NCI-H187 treated with DMSO at 0.1 percent for 48 hours (cell line): Measurements from ENCODE around the gene LYPD8.

Source experiments
- DNase-seq: peaks from one replicate; lab custom pipeline; 2025; lab: John Stamatoyannopoulos, UW

The LYPD8 gene

DNA sequence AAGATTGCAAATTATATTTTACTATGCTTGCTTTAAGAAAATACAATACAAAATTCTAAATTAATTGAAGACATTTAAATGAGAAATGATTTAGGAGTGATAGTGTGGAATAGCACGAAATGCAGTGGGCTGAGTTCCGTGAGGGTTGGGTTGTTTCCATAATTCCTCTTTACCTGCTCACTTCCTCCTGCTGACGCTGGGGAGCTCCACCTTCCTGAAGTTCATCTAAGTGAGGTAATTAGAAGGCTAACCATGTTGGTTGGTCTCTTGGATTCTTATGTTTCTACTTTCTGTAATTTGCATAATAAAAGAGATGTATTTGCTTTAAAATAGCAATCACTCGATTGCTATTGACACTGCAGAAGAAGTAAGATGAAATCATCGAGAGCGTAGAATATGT, 57.7 kb downstream of the LYPD8 start:
- DNase-seq, result no peak

DNA sequence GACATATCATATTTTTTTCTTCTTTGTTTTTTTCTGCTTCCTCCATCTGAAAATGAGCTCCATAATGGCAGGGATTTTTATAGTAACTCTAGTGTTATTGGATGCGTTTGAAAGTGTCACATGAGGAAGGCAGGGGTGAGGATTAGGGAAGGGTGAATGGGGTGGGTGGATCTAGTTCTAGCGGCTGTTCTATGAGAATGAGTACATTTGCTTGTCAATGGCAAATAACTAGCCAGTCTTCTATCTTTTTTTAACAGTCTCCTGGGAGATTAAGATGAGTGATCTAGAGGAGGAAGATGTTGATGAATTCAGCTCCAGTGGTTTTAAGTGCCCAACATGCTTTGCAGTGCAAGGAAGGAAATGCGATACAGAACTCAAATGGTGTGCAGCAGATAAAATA, 58.8 kb downstream of the LYPD8 start:
- no peak for DNase-seq

DNA sequence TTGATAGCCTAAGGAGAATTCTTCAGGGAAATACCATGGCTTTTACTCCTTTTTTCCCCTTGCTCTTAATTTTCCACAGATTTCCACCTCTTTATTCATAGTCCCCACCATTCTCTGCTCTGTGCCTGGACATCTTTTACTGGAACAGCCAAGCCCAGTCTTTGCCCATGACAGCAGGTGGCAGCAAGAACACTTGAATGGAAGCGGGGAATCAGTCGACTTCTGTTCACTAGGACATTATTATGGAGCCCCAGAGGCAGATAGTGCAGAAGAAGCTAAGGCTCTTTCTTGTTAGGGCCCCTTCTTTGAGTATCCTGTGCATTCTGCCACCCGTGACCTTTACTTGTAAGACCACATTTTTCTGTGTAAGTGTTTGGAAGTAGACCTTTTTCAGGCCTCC, 59.3 kb downstream of the LYPD8 start:
- DNase-seq, result no peak

DNA sequence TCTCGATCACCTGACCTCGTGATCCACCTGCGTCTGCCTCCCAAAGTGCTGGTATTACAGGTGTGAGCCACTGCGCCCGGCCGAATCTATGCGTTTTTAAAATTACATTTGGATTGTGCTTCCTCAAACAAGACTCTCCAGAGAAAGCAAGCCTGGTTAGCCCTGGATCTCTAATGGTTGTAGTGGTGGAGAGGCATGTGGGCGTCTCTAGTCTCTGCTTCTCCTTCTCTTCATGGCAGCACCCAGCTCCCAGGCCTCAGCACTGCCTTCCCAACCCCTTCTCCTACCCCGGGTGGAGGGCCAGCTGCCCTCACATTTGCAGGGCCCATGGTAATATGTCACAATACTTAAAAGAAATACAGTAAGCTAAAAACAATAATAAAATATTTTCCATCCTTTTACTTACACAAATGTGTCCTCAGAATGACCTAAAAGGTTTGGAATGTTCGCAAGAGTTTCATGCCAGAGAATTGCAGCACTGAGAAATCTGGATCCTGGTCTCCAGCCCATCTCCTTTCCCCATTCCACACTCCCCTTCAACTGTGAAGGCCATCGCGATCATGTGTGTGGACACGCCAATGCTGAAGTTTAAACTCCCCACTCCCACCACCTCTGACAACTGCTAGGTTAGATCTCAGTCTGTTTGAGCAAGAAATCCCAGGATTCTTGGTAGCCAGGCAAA, 60.0 kb downstream of the LYPD8 start:
- DNase-seq, result no peak

DNA sequence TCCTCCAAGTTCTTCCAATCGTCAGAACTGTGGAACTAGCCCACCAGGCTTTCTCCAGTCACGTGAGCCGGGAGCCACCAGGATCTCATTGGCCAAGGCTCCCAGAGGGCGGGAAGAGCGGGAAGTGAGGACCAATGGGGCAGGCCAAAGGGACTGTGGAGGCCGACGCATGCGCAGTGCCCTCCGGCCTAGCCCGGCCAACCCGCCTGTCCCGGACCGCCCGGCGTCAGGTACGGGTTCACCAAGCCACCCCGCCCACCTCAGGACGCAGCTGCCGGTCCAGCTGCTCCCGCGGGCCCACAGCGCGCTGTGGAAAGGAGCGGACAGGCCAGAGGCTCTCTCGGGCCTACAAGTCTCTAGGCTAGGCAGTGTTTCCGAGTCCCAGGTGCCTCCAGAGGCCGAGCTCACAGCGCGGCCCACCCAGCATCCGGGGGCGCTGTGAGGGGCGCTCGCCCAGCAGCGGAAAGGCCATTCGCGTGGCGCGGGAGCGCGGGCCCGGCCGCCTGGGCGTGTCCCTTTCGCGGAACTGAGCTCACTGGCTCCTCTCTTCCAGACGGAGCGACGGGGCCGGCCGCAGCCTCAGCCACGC, 63.9 kb downstream of the LYPD8 start:
- no peak for DNase-seq
